ENCODE results near the gene PEX7.

- TF ChIP-seq CTCF (conservative IDR thresholded peaks at IDR 0.05; ENCODE audit: low read length) (no peak), EZH2phosphoT487 (IDR thresholded peaks at IDR 0.05; ENCODE audit: borderline replicate concordance) (no peak)
Measured at GRCh38 chr6:136780972-136781371, 41.4 kb upstream of the PEX7 start.

All from Loucy (cell line).